Lower lobe of right lung (tissue), 2 donors: ENCODE measurements around the gene ARID1B. TPM values are rescaled to one million over a fixed set of nuclear protein-coding genes. Genes with fewer than 3 reads are reported as not detected.

Source experiments
- ATAC-seq, 2 donors: fragments of 200-7000 bp; cut with Tn5 transposase; one replicate each; pipeline ENCODE4 v1.9.1; 2020 to 2022; ENCODE audit warnings: mild to moderate bottlenecking in 2 of 2, moderate library complexity in 2 of 2
- DNase-seq: peaks from one replicate; pipeline ENCODE4 v3.0.0-alpha.2; 2020
- H3K27ac ChIP-seq: fragments of 200-600 bp; one replicate; pipeline ENCODE4 v1.8.0; 2022
- H3K27me3 ChIP-seq: fragments of 200-600 bp; one replicate; pipeline ENCODE4 v1.8.0; 2022; ENCODE audit warnings: low read depth
- H3K36me3 ChIP-seq: fragments of 200-600 bp; one replicate; pipeline ENCODE4 v1.8.0; 2022; ENCODE audit warnings: mild to moderate bottlenecking
- H3K4me1 ChIP-seq: fragments of 200-600 bp; one replicate; pipeline ENCODE4 v1.8.0; 2022
- H3K4me3 ChIP-seq: fragments of 200-600 bp; one replicate; pipeline ENCODE4 v1.8.0; 2022; ENCODE audit warnings: mild to moderate bottlenecking
- H3K9me3 ChIP-seq: fragments of 200-600 bp; one replicate; pipeline ENCODE4 v1.8.0; 2022
- intact Hi-C: fragments of 100-400 bp; cut with DNase I; formaldehyde crosslinking; loops from one replicate; pipeline ENCODE4 v1.11.0; 2022
- total RNA-seq: library from RNA; stranded (reverse); fragmentation: NEBNext Ultra II Directional; extraction: Animal tissue kit (Norgen Biotek cat#: 25700); gene quantifications from one replicate; pipeline ENCODE4 v1.2.1, GENCODE V29; 2021
- TF ChIP-seq, protein P1 (sequence below): fragments of 200-600 bp; IDR thresholded peaks from one replicate; pipeline ENCODE4 v1.8.0; 2022; ENCODE audit warnings: antibody characterized with exemption, mild to moderate bottlenecking
- donor health status: DM: no; HTN: yes; CAD: no; lungs with severe emphysema.

ARID1B gene
- total RNA-seq, 1 donor from 2014 or later, result 95.5 TPM

DNA sequence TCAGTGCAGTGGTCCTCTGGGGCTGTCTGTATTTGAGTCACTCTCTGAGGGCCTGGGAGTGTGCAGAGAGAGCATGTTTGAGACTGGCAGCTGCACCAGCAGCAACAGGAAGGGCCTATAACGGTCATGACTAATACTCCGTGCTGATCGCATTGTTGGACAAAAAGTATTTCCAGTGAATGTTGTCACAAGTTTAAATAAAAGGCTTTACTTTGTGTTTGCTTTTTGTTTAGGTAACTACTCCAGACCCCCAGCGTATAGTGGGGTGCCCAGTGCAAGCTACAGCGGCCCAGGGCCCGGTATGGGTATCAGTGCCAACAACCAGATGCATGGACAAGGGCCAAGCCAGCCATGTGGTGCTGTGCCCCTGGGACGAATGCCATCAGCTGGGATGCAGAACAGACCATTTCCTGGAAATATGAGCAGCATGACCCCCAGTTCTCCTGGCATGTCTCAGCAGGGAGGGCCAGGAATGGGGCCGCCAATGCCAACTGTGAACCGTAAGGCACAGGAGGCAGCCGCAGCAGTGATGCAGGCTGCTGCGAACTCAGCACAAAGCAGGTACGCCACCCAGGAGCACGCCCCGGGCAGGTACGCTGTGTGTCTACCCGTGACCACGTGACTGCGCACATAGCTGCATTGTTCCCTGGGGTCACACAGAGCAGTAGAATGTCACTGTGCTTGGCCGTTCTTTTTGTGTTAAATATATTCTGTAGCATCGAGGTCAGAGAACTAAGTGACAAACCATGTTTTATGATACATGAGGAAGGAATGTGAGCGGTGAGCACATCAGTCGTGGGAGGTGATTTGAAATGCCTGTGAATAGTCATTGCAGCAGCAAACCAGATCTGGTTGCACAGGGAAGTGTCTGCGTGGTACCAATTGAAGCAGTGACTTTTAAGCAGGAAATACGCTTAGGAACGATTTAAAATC is 371.5 kb downstream of the ARID1B start:
- intact Hi-C loops, result no loop called here
- no peak overlapping the region for H3K4me3 ChIP-seq
- H3K4me1 ChIP-seq, result peaks cover 36% of the 10 kb centered on the region
- no peaks in the 10 kb centered on the region for H3K9me3 ChIP-seq
- no peak overlapping the region for H3K27ac ChIP-seq
- no peaks in the 10 kb centered on the region for H3K27me3 ChIP-seq
- no peak for DNase-seq
- peaks cover 29% of the 10 kb centered on the region for H3K36me3 ChIP-seq
- peak; percentile 16 to 48 for ATAC-seq
- TF ChIP-seq, protein P1, sequence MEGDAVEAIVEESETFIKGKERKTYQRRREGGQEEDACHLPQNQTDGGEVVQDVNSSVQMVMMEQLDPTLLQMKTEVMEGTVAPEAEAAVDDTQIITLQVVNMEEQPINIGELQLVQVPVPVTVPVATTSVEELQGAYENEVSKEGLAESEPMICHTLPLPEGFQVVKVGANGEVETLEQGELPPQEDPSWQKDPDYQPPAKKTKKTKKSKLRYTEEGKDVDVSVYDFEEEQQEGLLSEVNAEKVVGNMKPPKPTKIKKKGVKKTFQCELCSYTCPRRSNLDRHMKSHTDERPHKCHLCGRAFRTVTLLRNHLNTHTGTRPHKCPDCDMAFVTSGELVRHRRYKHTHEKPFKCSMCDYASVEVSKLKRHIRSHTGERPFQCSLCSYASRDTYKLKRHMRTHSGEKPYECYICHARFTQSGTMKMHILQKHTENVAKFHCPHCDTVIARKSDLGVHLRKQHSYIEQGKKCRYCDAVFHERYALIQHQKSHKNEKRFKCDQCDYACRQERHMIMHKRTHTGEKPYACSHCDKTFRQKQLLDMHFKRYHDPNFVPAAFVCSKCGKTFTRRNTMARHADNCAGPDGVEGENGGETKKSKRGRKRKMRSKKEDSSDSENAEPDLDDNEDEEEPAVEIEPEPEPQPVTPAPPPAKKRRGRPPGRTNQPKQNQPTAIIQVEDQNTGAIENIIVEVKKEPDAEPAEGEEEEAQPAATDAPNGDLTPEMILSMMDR, result no peak

- no peak for ATAC-seq
- Histone ChIP-seq H3K27me3 (no peaks in the 10 kb centered on the region), H3K36me3 (peaks cover 29% of the 10 kb centered on the region), H3K4me3 (no peak overlapping the region), H3K27ac (no peak overlapping the region), H3K9me3 (no peaks in the 10 kb centered on the region), H3K4me1 (peaks cover 22% of the 10 kb centered on the region)
- no peak for DNase-seq
- intact Hi-C loops, result no loop called here
- TF ChIP-seq, protein P1, result no peak
Observed at GRCh38 chr6:157150076-157150475, 372.9 kb downstream of the ARID1B start.

- TF ChIP-seq, protein P1, result no peak
- Histone ChIP-seq H3K27me3 (no peaks in the 10 kb centered on the region), H3K4me3 (no peak overlapping the region), H3K27ac (no peak overlapping the region), H3K9me3 (no peaks in the 10 kb centered on the region), H3K4me1 (peaks cover 13% of the 10 kb centered on the region), H3K36me3 (peaks cover 29% of the 10 kb centered on the region)
- no peak for ATAC-seq
- no peak for DNase-seq
- intact Hi-C loops, result no loop called here
Observed at GRCh38 chr6:157151029-157151428, 373.9 kb downstream of the ARID1B start.

DNA sequence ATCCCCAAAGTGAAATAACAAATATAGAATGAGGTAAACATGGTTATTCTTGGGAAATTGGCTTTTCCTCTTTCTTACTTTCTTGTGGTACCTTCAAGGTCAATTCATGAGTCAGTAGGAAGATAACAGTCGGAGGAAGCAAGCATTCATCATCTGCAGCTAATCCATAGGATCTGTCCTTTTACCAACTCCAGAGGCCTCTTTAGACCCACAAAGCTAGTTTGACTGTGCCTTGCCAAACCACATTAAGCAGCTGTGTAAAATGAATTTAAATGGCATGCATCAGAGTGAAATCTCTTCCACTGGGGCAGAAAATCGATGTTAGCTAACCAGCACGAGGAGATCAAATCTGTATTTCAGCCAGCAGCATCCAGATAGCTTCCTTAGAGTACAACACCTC is 374.8 kb downstream of the ARID1B start:
- TF ChIP-seq, protein P1, result no peak
- peaks cover 36% of the 10 kb centered on the region for H3K36me3 ChIP-seq
- no peak overlapping the region for H3K4me3 ChIP-seq
- no peaks in the 10 kb centered on the region for H3K27me3 ChIP-seq
- H3K9me3 ChIP-seq, result no peaks in the 10 kb centered on the region
- no peak overlapping the region for H3K27ac ChIP-seq
- ATAC-seq (no peak), DNase-seq (no peak)
- intact Hi-C loops, result no loop called here
- peaks cover 9% of the 10 kb centered on the region for H3K4me1 ChIP-seq

DNA sequence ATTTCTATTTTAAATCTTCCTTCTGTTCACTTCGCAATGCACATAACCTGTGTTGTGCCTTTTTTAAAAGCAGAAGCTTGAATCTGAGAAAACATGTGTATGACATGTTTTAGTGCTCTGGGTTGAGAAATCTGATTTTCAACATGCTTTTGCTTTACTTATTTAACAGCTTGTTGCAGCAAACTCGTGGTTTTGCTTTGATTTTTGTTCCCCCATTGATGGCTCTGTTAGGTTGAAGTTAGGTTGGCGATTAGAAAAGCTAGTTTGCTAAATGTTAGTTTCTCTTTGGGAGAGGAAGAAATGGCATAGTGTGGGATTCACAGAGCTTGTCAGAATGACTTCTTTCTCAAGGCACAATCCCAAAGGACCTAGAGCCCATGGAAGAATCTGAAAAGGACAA is 375.4 kb downstream of the ARID1B start:
- TF ChIP-seq, protein P1, result no peak
- intact Hi-C loops, result no loop called here
- peaks cover 42% of the 10 kb centered on the region for H3K36me3 ChIP-seq

More for the DNA sequence above, 375.4 kb downstream of the ARID1B start:
- Histone ChIP-seq H3K27ac (no peak overlapping the region), H3K4me3 (no peak overlapping the region), H3K9me3 (no peaks in the 10 kb centered on the region), H3K27me3 (no peaks in the 10 kb centered on the region), H3K4me1 (peaks cover 9% of the 10 kb centered on the region)
- no peak for DNase-seq
- ATAC-seq, result no peak
